ENCODE measurements around the gene MASP1.

DNA sequence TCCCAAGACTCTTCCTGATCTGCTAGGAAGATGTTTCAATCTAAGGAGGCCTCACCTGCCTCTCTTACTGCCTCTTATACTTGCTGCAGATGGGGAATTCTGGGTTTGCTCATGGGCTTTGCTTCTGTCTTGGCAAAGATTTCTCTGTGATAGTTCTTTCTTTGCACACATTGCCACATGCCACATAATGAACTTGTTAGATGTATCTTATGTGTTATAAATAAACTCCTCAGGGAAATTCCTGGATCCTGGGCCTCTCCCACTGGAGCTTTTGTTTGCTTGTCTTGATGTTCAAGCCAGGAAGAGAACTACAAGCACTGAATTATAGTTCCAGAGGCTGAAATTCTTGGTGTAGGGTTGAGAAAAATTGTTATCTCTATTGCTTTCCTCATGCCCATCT is 82.0 kb downstream of the MASP1 start:
- TF ChIP-seq, protein P1, sequence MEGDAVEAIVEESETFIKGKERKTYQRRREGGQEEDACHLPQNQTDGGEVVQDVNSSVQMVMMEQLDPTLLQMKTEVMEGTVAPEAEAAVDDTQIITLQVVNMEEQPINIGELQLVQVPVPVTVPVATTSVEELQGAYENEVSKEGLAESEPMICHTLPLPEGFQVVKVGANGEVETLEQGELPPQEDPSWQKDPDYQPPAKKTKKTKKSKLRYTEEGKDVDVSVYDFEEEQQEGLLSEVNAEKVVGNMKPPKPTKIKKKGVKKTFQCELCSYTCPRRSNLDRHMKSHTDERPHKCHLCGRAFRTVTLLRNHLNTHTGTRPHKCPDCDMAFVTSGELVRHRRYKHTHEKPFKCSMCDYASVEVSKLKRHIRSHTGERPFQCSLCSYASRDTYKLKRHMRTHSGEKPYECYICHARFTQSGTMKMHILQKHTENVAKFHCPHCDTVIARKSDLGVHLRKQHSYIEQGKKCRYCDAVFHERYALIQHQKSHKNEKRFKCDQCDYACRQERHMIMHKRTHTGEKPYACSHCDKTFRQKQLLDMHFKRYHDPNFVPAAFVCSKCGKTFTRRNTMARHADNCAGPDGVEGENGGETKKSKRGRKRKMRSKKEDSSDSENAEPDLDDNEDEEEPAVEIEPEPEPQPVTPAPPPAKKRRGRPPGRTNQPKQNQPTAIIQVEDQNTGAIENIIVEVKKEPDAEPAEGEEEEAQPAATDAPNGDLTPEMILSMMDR (IDR thresholded peaks at IDR 0.05) = no peak
- TF ChIP-seq ZFX (IDR thresholded peaks at IDR 0.05; ENCODE audit: borderline replicate concordance) = no peak
